WERI-Rb-1 (cell line): ENCODE data around the gene ANXA7.

Source experiments
- DNase-seq: peaks from one replicate; pipeline ENCODE4 v3.0.0-alpha.2; 2020
- H3K27ac ChIP-seq: fragments of 250-450 bp; sonication (Bioruptor Pico); 2 replicates; pipeline ENCODE4 v1.5.1; 2020; ENCODE audit warnings: mild to moderate bottlenecking, moderate library complexity
- H3K27me3 ChIP-seq: fragments of 250-450 bp; sonication (Bioruptor Pico); 2 replicates; pipeline ENCODE4 v1.5.1; 2021; ENCODE audit warnings: mild to moderate bottlenecking, low read depth, moderate library complexity; ENCODE audit not compliant: insufficient read depth, severe bottlenecking
- H3K36me3 ChIP-seq: fragments of 250-450 bp; sonication (Bioruptor Pico); 2 replicates; pipeline ENCODE4 v1.5.1; 2020; ENCODE audit warnings: mild to moderate bottlenecking, moderate library complexity
- H3K4me3 ChIP-seq: 2 replicates; pipeline ENCODE4 v1.5.1; 2011; ENCODE audit warnings: low read depth, mild to moderate bottlenecking, control low read depth, low read length
- H3K9me3 ChIP-seq: fragments of 250-450 bp; sonication (Bioruptor Pico); 2 replicates; pipeline ENCODE4 v1.5.1; 2021; ENCODE audit warnings: mild to moderate bottlenecking, moderate library complexity; ENCODE audit not compliant: severe bottlenecking
- CTCF ChIP-seq: IDR thresholded peaks from 2 replicates; pipeline ENCODE4 v1.5.1; 2011; ENCODE audit warnings: low read depth, mild to moderate bottlenecking, control low read depth, inconsistent platforms, low read length

The ANXA7 gene

GRCh38 chr10:73357821-73358220 is 56.0 kb downstream of the ANXA7 start:
- Histone ChIP-seq H3K9me3 (peaks cover 5% of the 10 kb centered on the region), H3K27ac (no peak overlapping the region), H3K36me3 (no peaks in the 10 kb centered on the region; the same call in 1 of the 2 replicates), H3K27me3 (peaks cover 3% of the 10 kb centered on the region), H3K4me3 (peak overlapping the region; percentile 86)
- no peak for DNase-seq
- no peak for TF ChIP-seq CTCF

- TF ChIP-seq CTCF, result no peak
- Histone ChIP-seq H3K27me3 (peaks cover 3% of the 10 kb centered on the region), H3K4me3 (no peak overlapping the region), H3K27ac (no peak overlapping the region), H3K36me3 (no peaks in the 10 kb centered on the region; the same call in 1 of the 2 replicates), H3K9me3 (peaks cover 4% of the 10 kb centered on the region)
- DNase-seq, result no peak
Observed at GRCh38 chr10:73357166-73357565, 56.7 kb downstream of the ANXA7 start.

- Histone ChIP-seq H3K36me3 (no peaks in the 10 kb centered on the region), H3K27me3 (no peaks in the 10 kb centered on the region), H3K4me3 (no peak overlapping the region), H3K27ac (no peak overlapping the region), H3K9me3 (no peaks in the 10 kb centered on the region)
- TF ChIP-seq CTCF, result no peak
- DNase-seq, result no peak
Observed at GRCh38 chr10:73344269-73344668, 69.6 kb downstream of the ANXA7 start.

GRCh38 chr10:73340121-73340520 is 73.7 kb downstream of the ANXA7 start:
- no peaks in the 10 kb centered on the region for H3K27me3 ChIP-seq
- DNase-seq, result no peak
- H3K9me3 ChIP-seq, result no peaks in the 10 kb centered on the region
- H3K27ac ChIP-seq, result no peak overlapping the region
- no peak for TF ChIP-seq CTCF
- no peak overlapping the region for H3K4me3 ChIP-seq
- H3K36me3 ChIP-seq, result no peaks in the 10 kb centered on the region

GRCh38 chr10:73339436-73339835 is 74.4 kb downstream of the ANXA7 start:
- TF ChIP-seq CTCF, result no peak
- H3K4me3 ChIP-seq, result no peak overlapping the region
- no peaks in the 10 kb centered on the region for H3K9me3 ChIP-seq
- H3K27me3 ChIP-seq, result no peaks in the 10 kb centered on the region
- H3K36me3 ChIP-seq, result no peaks in the 10 kb centered on the region
- no peak for DNase-seq
- no peak overlapping the region for H3K27ac ChIP-seq

- no peak for DNase-seq
- no peak for TF ChIP-seq CTCF
Observed at GRCh38 chr10:73338801-73339368, 75.0 kb downstream of the ANXA7 start.

More at GRCh38 chr10:73338801-73339368, 75.0 kb downstream of the ANXA7 start:
- no peaks in the 10 kb centered on the region for H3K27me3 ChIP-seq
- H3K27ac ChIP-seq, result no peak overlapping the region
- no peaks in the 10 kb centered on the region for H3K36me3 ChIP-seq
- H3K9me3 ChIP-seq, result no peaks in the 10 kb centered on the region
- H3K4me3 ChIP-seq, result no peak overlapping the region
